Caco-2 (cell line): ENCODE results near the gene CAMSAP3. TPM values are rescaled to one million over a fixed set of nuclear protein-coding genes. Genes with fewer than 3 reads are reported as not detected.
A peak's percentile ranks its signal among the peaks of the same experiment; 100 is the strongest.

Experiments
- BruUV-seq: library from RNA; stranded (reverse); fragments of 400-500 nt; replicated peaks from 2 replicates; lab custom pipeline; 2021; lab: Mats Ljungman, UMichigan
- CTCF ChIA-PET: fragments of 300-600 bp; sonication (Branson Sonifier 250); formaldehyde crosslinking; loops from one replicate; lab custom pipeline; 2022; ENCODE audit warnings: antibody characterized with exemption; lab: Charles Lee
- POLR2A ChIA-PET: fragments of 300-600 bp; sonication (Branson Sonifier 250); formaldehyde crosslinking; loops from one replicate; lab custom pipeline; 2022; ENCODE audit warnings: antibody characterized with exemption; lab: Charles Lee
- DNase-seq, 2 experiments: peaks; one replicate each; pipeline versions ENCODE4 v3.0.0 to v3.0.0-alpha.2; 2020 to 2022
- H3K27me3 ChIP-seq: replicated peaks from 2 replicates; pipeline ENCODE4 v1.6.0; 2011; ENCODE audit warnings: low read length; ENCODE audit not compliant: control insufficient read depth, insufficient read depth
- H3K36me3 ChIP-seq: 2 replicates; pipeline ENCODE4 v1.5.1; 2011; ENCODE audit warnings: low read length; ENCODE audit not compliant: control insufficient read depth, insufficient read depth
- H3K4me1 ChIP-seq: fragments of 250-450 bp; sonication (Bioruptor Pico); 2 replicates; pipeline ENCODE4 v1.5.1; 2020; ENCODE audit warnings: mild to moderate bottlenecking
- H3K4me3 ChIP-seq: 2 replicates; pipeline ENCODE4 v1.5.1; 2011; ENCODE audit warnings: low read depth, mild to moderate bottlenecking, control low read depth, low read length
- H3K9me3 ChIP-seq: fragments of 250-450 bp; sonication (Bioruptor Pico); 2 replicates; pipeline ENCODE4 v1.5.1; 2020; ENCODE audit warnings: mild to moderate bottlenecking, moderate library complexity
- H3K27ac Mint-ChIP-seq: one replicate; pipeline ENCODE4 v1.8.0; 2022; ENCODE audit warnings: mixed read lengths; ENCODE audit not compliant: unreplicated experiment
- H3K27me3 Mint-ChIP-seq: one replicate; pipeline ENCODE4 v1.8.0; 2022; ENCODE audit warnings: mixed read lengths; ENCODE audit not compliant: insufficient read depth, unreplicated experiment
- H3K36me3 Mint-ChIP-seq: one replicate; pipeline ENCODE4 v1.8.0; 2022; ENCODE audit warnings: mild to moderate bottlenecking, mixed read lengths; ENCODE audit not compliant: insufficient read depth, unreplicated experiment
- H3K4me1 Mint-ChIP-seq: one replicate; pipeline ENCODE4 v1.8.0; 2022; ENCODE audit warnings: low read depth, mixed read lengths; ENCODE audit not compliant: unreplicated experiment
- H3K4me3 Mint-ChIP-seq: one replicate; pipeline ENCODE4 v1.8.0; 2022; ENCODE audit warnings: mild to moderate bottlenecking, moderate library complexity, mixed read lengths; ENCODE audit not compliant: unreplicated experiment
- H3K9me3 Mint-ChIP-seq: one replicate; pipeline ENCODE4 v1.8.0; 2022; ENCODE audit warnings: mixed read lengths; ENCODE audit not compliant: unreplicated experiment
- CTCF ChIP-seq, 2 experiments: fragments of 200-600 bp in 1 of 2; IDR thresholded peaks; 1 replicate in 1 of 2; 2 replicates in 1 of 2; pipeline versions ENCODE4 v1.5.1 to v1.8.0; 2011 to 2022; ENCODE audit warnings: antibody characterized with exemption in 1 of 2, control low read depth in 1 of 2, inconsistent platforms in 1 of 2, low read depth in 1 of 2, low read length in 1 of 2, mild to moderate bottlenecking in 1 of 2, moderate library complexity in 1 of 2; ENCODE audit not compliant: insufficient read depth in 1 of 2, severe bottlenecking in 1 of 2, unreplicated experiment in 1 of 2
- intact Hi-C: fragments of 100-400 bp; cut with micrococcal nuclease; formaldehyde crosslinking; loops from one replicate; pipeline ENCODE4 v1.10.0; 2022; ENCODE audit not compliant: unreplicated experiment
- microRNA-seq: library from miRNA; unstranded; fragments of <30 nt; microRNA quantifications from one replicate; pipeline ENCODE4 v1.2.0, GENCODE V29; 2022
- total RNA-seq: library from RNA; stranded (reverse); gene quantifications from 2 replicates; pipeline ENCODE4 v1.2.3, GENCODE V29; 2022

The CAMSAP3 gene
- total RNA-seq, 1 experiment from 2014 or later = 60.5 TPM

- Histone ChIP-seq H3K36me3 (no peaks in the 10 kb centered on the region), H3K9me3 (no peaks in the 10 kb centered on the region), H3K4me1 (no peaks in the 10 kb centered on the region), H3K27me3 (no peaks in the 10 kb centered on the region), H3K4me3 (no peak overlapping the region)
- intact Hi-C loops = no loop called here
- ChIA-PET POLR2A (no interaction called here), CTCF (no interaction called here)
- no TSS peak for BruUV-seq
- TF ChIP-seq CTCF (IDR thresholded peaks at IDR 0.05; ENCODE audit: insufficient read depth in 1 of 2, low read depth in 1 of 2, low read length in 1 of 2, severe bottlenecking in 1 of 2, unreplicated experiment in 1 of 2) = no peak
- no peak overlapping the region for H3K27ac Mint-ChIP-seq
- peaks cover under 1% of the 10 kb centered on the region for H3K36me3 Mint-ChIP-seq
- H3K9me3 Mint-ChIP-seq = no peaks in the 10 kb centered on the region
- H3K4me3 Mint-ChIP-seq = no peak overlapping the region
- H3K27me3 Mint-ChIP-seq = peaks cover 7% of the 10 kb centered on the region
- H3K4me1 Mint-ChIP-seq = no peaks in the 10 kb centered on the region
- DNase-seq = no peak
These were observed 69.4 kb downstream of the CAMSAP3 start for GRCh38 chr19:7665076-7665475.

Small RNA genes within 50 kb of the gene (microRNA-seq; reads per million reads assigned to microRNA genes)
- gene MIR6792 = 2.2 reads per million, percentile 10 among the genes with 10 or more reads in this experiment

Other genes with a start within 250 kb of the CAMSAP3 start
- gene ARHGEF18, start 246.9 kb upstream of the CAMSAP3 start, total RNA-seq = 50.4 and 53.1 TPM in 2 replicates
- 3.9 TPM in 2 replicates for gene PEX11G, start 106.8 kb upstream of the CAMSAP3 start, total RNA-seq
- 29.4 TPM in 2 replicates for gene ZNF358, start 79.8 kb upstream of the CAMSAP3 start, total RNA-seq
- gene MCOLN1, start 73.2 kb upstream of the CAMSAP3 start, total RNA-seq = 16.1 and 16.2 TPM in 2 replicates
- 67.6 and 79.2 TPM in 2 replicates for gene PNPLA6, start 60.1 kb upstream of the CAMSAP3 start, total RNA-seq
- 44.7 and 47.9 TPM in 2 replicates for gene XAB2, start 33.7 kb downstream of the CAMSAP3 start, total RNA-seq
- gene PET100, start 33.9 kb downstream of the CAMSAP3 start, total RNA-seq = 138 and 139 TPM in 2 replicates
- 0.88 and 1.9 TPM in 2 replicates for gene PCP2, start 37.9 kb downstream of the CAMSAP3 start, total RNA-seq
- gene STXBP2, start 41.2 kb downstream of the CAMSAP3 start, total RNA-seq = 113 and 125 TPM in 2 replicates
- not detected in 2 replicates for gene RETN, start 73.2 kb downstream of the CAMSAP3 start, total RNA-seq
- not detected in 2 replicates for gene MCEMP1, start 81.2 kb downstream of the CAMSAP3 start, total RNA-seq
- 80.3 and 83.4 TPM in 2 replicates for gene TRAPPC5, start 85.0 kb downstream of the CAMSAP3 start, total RNA-seq
- gene FCER2, start 106.3 kb downstream of the CAMSAP3 start, total RNA-seq = not detected in 2 replicates
- gene CLEC4G, start 136.2 kb downstream of the CAMSAP3 start, total RNA-seq = not detected in 2 replicates
- gene CD209, start 151.7 kb downstream of the CAMSAP3 start, total RNA-seq = not detected in 2 replicates
- not detected in 2 replicates for gene CLEC4M, start 167.4 kb downstream of the CAMSAP3 start, total RNA-seq
- gene EVI5L, start 234.4 kb downstream of the CAMSAP3 start, total RNA-seq = 6.5 and 9.8 TPM in 2 replicates